GM21576 (cell line): ENCODE data around the gene DCD.
A peak's percentile ranks its signal among the peaks of the same experiment; 100 is the strongest.
"Not testable (repeated sequence)": the region's sequence is repeated elsewhere in the genome, so short reads cannot be mapped to it uniquely, and the experiment has no call there.

Experiments
- ATAC-seq: cut with Tn5 transposase; IDR thresholded peaks from one replicate; pipeline ENCODE4 v1.9.1; 2021; ENCODE audit warnings: mild to moderate bottlenecking, moderate library complexity; ENCODE audit not compliant: unreplicated experiment

Gene DCD

GRCh38 chr12:54648265-54648664, at the start of gene DCD:
Gene DCD (minus strand): TSS chr12:54648365. CDS start chr12:54648303, 62 bp downstream.
- ATAC-seq = no peak

- ATAC-seq = no peak
Observed at GRCh38 chr12:54697851-54698250, 49.7 kb upstream of the DCD start.

GRCh38 chr12:54692353-54692752, 44.2 kb upstream of the DCD start:
- no peak for ATAC-seq

- no peak for ATAC-seq
Observed at GRCh38 chr12:54689984-54690383, 41.8 kb upstream of the DCD start.

- ATAC-seq = no peak
Observed at GRCh38 chr12:54689034-54689372, 40.8 kb upstream of the DCD start.

GRCh38 chr12:54688309-54689033, 40.3 kb upstream of the DCD start:
- no peak for ATAC-seq

- no peak for ATAC-seq
Observed at GRCh38 chr12:54684636-54685630, 36.8 kb upstream of the DCD start.

- no peak for ATAC-seq
Observed at GRCh38 chr12:54683398-54683797, 35.2 kb upstream of the DCD start.

GRCh38 chr12:54682674-54683073, 34.5 kb upstream of the DCD start:
- ATAC-seq = no peak

GRCh38 chr12:54680374-54680773, 32.2 kb upstream of the DCD start:
- ATAC-seq = peak; percentile 76

GRCh38 chr12:54678131-54678530, 30.0 kb upstream of the DCD start:
- no peak for ATAC-seq

- ATAC-seq = no peak
Observed at GRCh38 chr12:54667945-54668344, 19.8 kb upstream of the DCD start.

GRCh38 chr12:54666008-54666407, 17.8 kb upstream of the DCD start:
- ATAC-seq = no peak

GRCh38 chr12:54665022-54665635, 17.0 kb upstream of the DCD start:
- not testable (repeated sequence) for ATAC-seq

- ATAC-seq = no peak
Observed at GRCh38 chr12:54663603-54664002, 15.4 kb upstream of the DCD start.

- no peak for ATAC-seq
Observed at GRCh38 chr12:54662026-54662425, 13.9 kb upstream of the DCD start.

GRCh38 chr12:54661048-54661447, 12.9 kb upstream of the DCD start:
- ATAC-seq = peak; percentile 60

GRCh38 chr12:54660320-54660962, 12.3 kb upstream of the DCD start:
- no peak for ATAC-seq

- no peak for ATAC-seq
Observed at GRCh38 chr12:54658306-54659264, 10.4 kb upstream of the DCD start.

- no peak for ATAC-seq
Observed at GRCh38 chr12:54657105-54657607, 9.0 kb upstream of the DCD start.
